ENCODE results near the gene HTR5A. TPM values are rescaled to one million over a fixed set of nuclear protein-coding genes. Genes with fewer than 3 reads are reported as not detected.
A peak's percentile ranks its signal among the peaks of the same experiment; 100 is the strongest.

The HTR5A gene
- total RNA-seq, 3 donors from 2014 or later, result not detected

- no peaks in the 10 kb centered on the region for H3K9me3 ChIP-seq
- intact Hi-C loops (cut with DNase I, micrococcal nuclease), result no loop called here
- no peaks in the 10 kb centered on the region for H3K36me3 ChIP-seq (ENCODE audit: low read depth)
- ATAC-seq (no peak), DNase-seq (no peak)
- TF ChIP-seq, protein P1, sequence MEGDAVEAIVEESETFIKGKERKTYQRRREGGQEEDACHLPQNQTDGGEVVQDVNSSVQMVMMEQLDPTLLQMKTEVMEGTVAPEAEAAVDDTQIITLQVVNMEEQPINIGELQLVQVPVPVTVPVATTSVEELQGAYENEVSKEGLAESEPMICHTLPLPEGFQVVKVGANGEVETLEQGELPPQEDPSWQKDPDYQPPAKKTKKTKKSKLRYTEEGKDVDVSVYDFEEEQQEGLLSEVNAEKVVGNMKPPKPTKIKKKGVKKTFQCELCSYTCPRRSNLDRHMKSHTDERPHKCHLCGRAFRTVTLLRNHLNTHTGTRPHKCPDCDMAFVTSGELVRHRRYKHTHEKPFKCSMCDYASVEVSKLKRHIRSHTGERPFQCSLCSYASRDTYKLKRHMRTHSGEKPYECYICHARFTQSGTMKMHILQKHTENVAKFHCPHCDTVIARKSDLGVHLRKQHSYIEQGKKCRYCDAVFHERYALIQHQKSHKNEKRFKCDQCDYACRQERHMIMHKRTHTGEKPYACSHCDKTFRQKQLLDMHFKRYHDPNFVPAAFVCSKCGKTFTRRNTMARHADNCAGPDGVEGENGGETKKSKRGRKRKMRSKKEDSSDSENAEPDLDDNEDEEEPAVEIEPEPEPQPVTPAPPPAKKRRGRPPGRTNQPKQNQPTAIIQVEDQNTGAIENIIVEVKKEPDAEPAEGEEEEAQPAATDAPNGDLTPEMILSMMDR (IDR thresholded peaks at IDR 0.05), result no peak
- H3K4me1 ChIP-seq (ENCODE audit: low read depth), result no peaks in the 10 kb centered on the region
- no peak overlapping the region for H3K4me3 ChIP-seq
These were observed 20.6 kb downstream of the HTR5A start for GRCh38 chr7:155090684-155091083.

DNA sequence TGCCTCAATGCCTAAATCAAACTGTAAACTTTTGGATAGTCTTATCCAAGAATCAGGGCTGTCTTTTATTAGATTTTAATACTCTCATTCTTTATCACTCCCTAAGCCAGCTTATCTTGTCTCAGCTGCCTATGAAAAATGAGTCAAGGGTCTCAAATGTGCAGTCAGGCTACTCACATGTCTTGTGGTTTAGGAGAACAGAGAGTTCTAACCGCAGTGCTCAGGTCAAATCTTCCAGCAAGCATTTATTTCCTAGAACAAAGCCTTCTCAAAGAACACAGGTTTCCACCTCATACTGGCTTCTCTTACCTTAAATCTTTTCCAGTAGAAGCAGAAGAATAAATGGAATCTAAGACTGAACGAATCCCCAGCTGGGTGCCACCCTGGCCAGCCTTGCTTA lies 23.5 kb downstream of the HTR5A start:
- no peak for DNase-seq
- H3K9me3 ChIP-seq, result peaks cover 3% of the 10 kb centered on the region
- intact Hi-C loops (cut with DNase I, micrococcal nuclease), result no loop called here
- H3K36me3 ChIP-seq (ENCODE audit: low read depth), result no peaks in the 10 kb centered on the region
- no peak overlapping the region for H3K4me3 ChIP-seq
- ATAC-seq, result no peak
- no peaks in the 10 kb centered on the region for H3K4me1 ChIP-seq (ENCODE audit: low read depth)
- TF ChIP-seq, protein P1 (IDR thresholded peaks at IDR 0.05), result no peak

DNA sequence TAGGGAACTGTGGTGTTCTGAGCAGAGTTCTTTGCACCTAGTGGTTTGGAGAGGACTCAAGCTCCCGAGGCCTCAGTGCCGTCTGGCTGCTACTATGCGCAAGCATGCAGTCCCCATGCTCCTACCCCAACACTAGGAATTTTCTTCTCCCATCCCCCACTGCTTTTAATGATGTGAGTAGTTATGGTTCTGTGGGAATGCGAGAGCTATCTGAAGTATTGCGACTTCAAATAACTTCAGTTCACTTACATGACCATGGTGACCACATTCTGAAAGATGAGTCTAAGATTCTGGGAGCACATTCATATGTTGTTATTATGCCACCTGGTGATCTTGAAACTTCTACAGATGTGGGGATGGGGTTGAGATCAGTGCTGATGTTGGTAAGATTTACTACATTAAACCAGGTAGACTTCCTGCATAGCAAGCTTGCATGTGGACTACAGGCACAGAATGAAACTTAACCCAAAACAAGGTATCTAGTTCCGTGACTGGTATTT lies 24.6 kb downstream of the HTR5A start:
- TF ChIP-seq, protein P1 (IDR thresholded peaks at IDR 0.05), result no peak
- no peak for DNase-seq
- H3K36me3 ChIP-seq (ENCODE audit: low read depth), result no peaks in the 10 kb centered on the region
- H3K4me3 ChIP-seq, result no peak overlapping the region
- peaks cover 3% of the 10 kb centered on the region for H3K9me3 ChIP-seq
- H3K4me1 ChIP-seq (ENCODE audit: low read depth), result no peaks in the 10 kb centered on the region
- no peak for ATAC-seq
- intact Hi-C loops (cut with DNase I, micrococcal nuclease), result no loop called here

- Histone ChIP-seq H3K4me1 (ENCODE audit: low read depth) (no peaks in the 10 kb centered on the region), H3K36me3 (ENCODE audit: low read depth) (no peaks in the 10 kb centered on the region), H3K9me3 (peaks cover 3% of the 10 kb centered on the region), H3K4me3 (no peak overlapping the region)
- intact Hi-C loops (cut with DNase I, micrococcal nuclease), result no loop called here
- ATAC-seq (peak; percentile 76), DNase-seq (no peak)
- TF ChIP-seq, protein P1 (IDR thresholded peaks at IDR 0.05), result no peak
These were observed 27.2 kb downstream of the HTR5A start for GRCh38 chr7:155097338-155097737.

- Histone ChIP-seq H3K4me3 (no peak overlapping the region), H3K4me1 (ENCODE audit: low read depth) (no peaks in the 10 kb centered on the region), H3K9me3 (no peaks in the 10 kb centered on the region), H3K36me3 (ENCODE audit: low read depth) (no peaks in the 10 kb centered on the region)
- DNase-seq (no peak), ATAC-seq (no peak)
- TF ChIP-seq, protein P1 (IDR thresholded peaks at IDR 0.05), result no peak
- intact Hi-C loops (cut with DNase I, micrococcal nuclease), result no loop called here
These were observed 33.7 kb downstream of the HTR5A start for GRCh38 chr7:155103839-155104238.

- Histone ChIP-seq H3K36me3 (ENCODE audit: low read depth) (no peaks in the 10 kb centered on the region), H3K4me1 (ENCODE audit: low read depth) (no peaks in the 10 kb centered on the region), H3K4me3 (no peak overlapping the region), H3K9me3 (no peaks in the 10 kb centered on the region)
- intact Hi-C loops (cut with DNase I, micrococcal nuclease), result no loop called here
- ATAC-seq (peak; percentile 64), DNase-seq (peak in 2 of 3 donors; percentile 38 to 39)
- TF ChIP-seq, protein P1 (IDR thresholded peaks at IDR 0.05), result no peak
These were observed 34.8 kb downstream of the HTR5A start for GRCh38 chr7:155104913-155105312.

All from mucosa of descending colon (tissue), 3 donors.